K562 (cell line): Measurements from ENCODE around the gene TMEM63A. TPM values are rescaled to one million over a fixed set of nuclear protein-coding genes. Genes with fewer than 3 reads are reported as not detected.

Experiments used
- ARHGAP35 ChIP-seq: fragments of 450-650 bp; IDR thresholded peaks from 2 replicates; pipeline ENCODE4 v1.6.1; 2018; ENCODE audit not compliant: partially characterized antibody
- BCOR ChIP-seq: fragments of 450-650 bp; IDR thresholded peaks from 2 replicates; pipeline ENCODE4 v1.6.1; 2016
- CBFB ChIP-seq: sonication (generic); formaldehyde crosslinking; IDR thresholded peaks from 2 replicates; pipeline ENCODE4 v1.4.0; 2020; ENCODE audit warnings: mild to moderate bottlenecking, missing genetic modification reagents
- LEF1 ChIP-seq: fragments of 450-650 bp; IDR thresholded peaks from 2 replicates; pipeline ENCODE4 v1.6.1; 2016; ENCODE audit warnings: mild to moderate bottlenecking
- MXI1 ChIP-seq: IDR thresholded peaks from 2 replicates; pipeline ENCODE4 v1.6.1; 2011; ENCODE audit warnings: low read depth, mild to moderate bottlenecking, improper control_type of control experiment, low read length
- POLR2AphosphoS2 ChIP-seq: IDR thresholded peaks from 2 replicates; pipeline ENCODE4 v1.6.1; 2012; ENCODE audit warnings: low read length, improper control_type of control experiment
- TAF15 ChIP-seq: fragments of 200-400 bp; formaldehyde crosslinking; IDR thresholded peaks from 2 replicates; pipeline ENCODE4 v1.6.1; 2017; ENCODE audit warnings: mild to moderate bottlenecking, low read depth, low read length, moderate library complexity
- TCF7L2 ChIP-seq: fragments of 150-350 bp; IDR thresholded peaks from 2 replicates; pipeline ENCODE4 v1.6.1; 2016; ENCODE audit warnings: low read depth, mild to moderate bottlenecking, low read length, moderate library complexity
- U2AF1 ChIP-seq: fragments of 200-400 bp; formaldehyde crosslinking; optimal IDR thresholded peaks from 2 replicates; pipeline ENCODE3; 2017; ENCODE audit warnings: mild to moderate bottlenecking, low read depth, low read length, moderate library complexity
- WHSC1 ChIP-seq: IDR thresholded peaks from one replicate; pipeline ENCODE4 v1.6.1; 2012; ENCODE audit warnings: low read length, control low read depth, inconsistent platforms
- ZEB2 ChIP-seq: fragments of 450-650 bp; IDR thresholded peaks from 2 replicates; pipeline ENCODE4 v1.6.1; 2016
- ZNF407 ChIP-seq: fragments of 450-650 bp; IDR thresholded peaks from 2 replicates; pipeline ENCODE4 v1.6.1; 2016; ENCODE audit warnings: low read depth
- ZNF584 ChIP-seq: fragments of 200-800 bp; sonication (Bioruptor generic); IDR thresholded peaks from 2 replicates; pipeline ENCODE4 v1.6.1; 2016; ENCODE audit warnings: low read depth, mild to moderate bottlenecking, missing genetic modification characterization, missing compliant biosample characterization
- ZNF699 ChIP-seq: fragments of 250-450 bp; sonication (Bioruptor Pico); IDR thresholded peaks from 2 replicates; pipeline ENCODE4 v1.8.0; 2021; ENCODE audit warnings: mild to moderate bottlenecking, moderate library complexity; ENCODE audit not compliant: insufficient replicate concordance
- ZNF707 ChIP-seq: fragments of 250-450 bp; sonication (Bioruptor Pico); conservative IDR thresholded peaks from 2 replicates; pipeline ENCODE4 v1.8.0; 2022; ENCODE audit warnings: inconsistent platforms, mild to moderate bottlenecking, moderate library complexity
- polyA plus RNA-seq, 8 experiments: library from polyadenylated mRNA; depleted of rRNA in 4 of 8; stranded (reverse) in 5 of 8; unstranded in 3 of 8; fragments of >200 nt; fragmentation: Nextera tagmentation in 2 of 8; fragmentation: Illumina TruSeq in 1 of 8; extraction: Ambion mirVana in 2 of 8; extraction: Trizol in 1 of 8; gene quantifications; 2 replicates each; pipeline versions ENCODE4 v1.2.1 to v1.2.3, GENCODE V29; 2011 to 2014; ENCODE audit warnings: inconsistent platforms in 1 of 8, missing spikeins in 1 of 8
- total RNA-seq, 7 experiments: library from RNA; depleted of rRNA in 6 of 7; stranded (reverse); fragments of >200 nt in 6 of 7; fragmentation: Illumina TruSeq in 2 of 7; extraction: Trizol in 2 of 7; gene quantifications; 2 replicates each; pipeline versions ENCODE4 v1.2.1 to v1.2.3, GENCODE V29; 2011 to 2021; ENCODE audit warnings: low replicate concordance in 1 of 7
- TF ChIP-seq, protein P1 (sequence below): IDR thresholded peaks from 2 replicates; pipeline ENCODE4 v1.6.1; 2014; ENCODE audit warnings: antibody characterized with exemption
- TF ChIP-seq, protein P2 (sequence below): fragments of 450-650 bp; formaldehyde crosslinking; IDR thresholded peaks from 2 replicates; pipeline ENCODE4 v1.4.0; 2020; ENCODE audit warnings: mild to moderate bottlenecking, moderate library complexity
- TF ChIP-seq, protein P3 (sequence below): IDR thresholded peaks from 2 replicates; pipeline ENCODE4 v1.6.1; 2016; ENCODE audit warnings: missing genetic modification characterization, missing compliant biosample characterization

TMEM63A gene
- total and polyA plus RNA-seq, 9 of the 15 experiments (the other 6 are each of a cell fraction or from before 2014, with no cell fraction given): 2.0 to 54.6 (median 17.5) TPM

DNA sequence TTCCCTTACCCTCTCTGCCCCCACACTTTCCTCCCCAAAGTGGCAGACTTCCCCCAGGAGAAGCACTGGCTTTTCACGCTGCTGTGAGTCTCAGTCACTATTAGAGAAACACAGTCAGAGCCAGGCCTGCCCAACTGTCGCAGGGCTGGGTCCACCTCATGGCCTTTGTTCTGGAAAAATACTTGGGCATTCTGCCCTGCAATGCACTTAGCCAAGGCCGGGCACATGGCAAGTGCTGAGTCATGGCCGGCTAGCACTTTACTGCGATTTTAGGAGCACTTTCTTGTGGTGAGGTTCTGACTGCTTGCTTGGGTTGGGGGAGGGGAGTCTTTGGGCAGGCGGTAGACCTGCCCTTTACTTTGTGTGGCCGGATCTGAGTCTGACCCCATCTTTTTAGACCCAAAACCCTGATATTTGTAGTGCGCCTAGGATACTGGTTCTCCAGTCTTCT lies 64.5 kb downstream of the TMEM63A start (continued):
- TF ChIP-seq ZNF407 (no peak), ZNF707 (CRISPR knock-in tag) (no peak), POLR2AphosphoS2 (no peak), U2AF1 (no peak), WHSC1 (no peak), TCF7L2 (0 out of 2 replicates have a peak, but pooled peaks have one; percentile 11), ZNF584 (CRISPR knock-in tag) (no peak; the same call in 1 of the 2 replicates), CBFB (CRISPR knock-in tag) (no peak), BCOR (no peak), ARHGAP35 (no peak), TAF15 (no peak), LEF1 (peak; percentile 58; the same call in 1 of the 2 replicates), ZNF699 (CRISPR knock-in tag) (no peak), ZEB2 (no peak), MXI1 (no peak)
- TF ChIP-seq, protein P1, sequence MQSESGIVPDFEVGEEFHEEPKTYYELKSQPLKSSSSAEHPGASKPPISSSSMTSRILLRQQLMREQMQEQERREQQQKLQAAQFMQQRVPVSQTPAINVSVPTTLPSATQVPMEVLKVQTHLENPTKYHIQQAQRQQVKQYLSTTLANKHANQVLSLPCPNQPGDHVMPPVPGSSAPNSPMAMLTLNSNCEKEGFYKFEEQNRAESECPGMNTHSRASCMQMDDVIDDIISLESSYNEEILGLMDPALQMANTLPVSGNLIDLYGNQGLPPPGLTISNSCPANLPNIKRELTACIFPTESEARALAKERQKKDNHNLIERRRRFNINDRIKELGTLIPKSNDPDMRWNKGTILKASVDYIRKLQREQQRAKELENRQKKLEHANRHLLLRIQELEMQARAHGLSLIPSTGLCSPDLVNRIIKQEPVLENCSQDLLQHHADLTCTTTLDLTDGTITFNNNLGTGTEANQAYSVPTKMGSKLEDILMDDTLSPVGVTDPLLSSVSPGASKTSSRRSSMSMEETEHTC: no peak
- TF ChIP-seq, protein P2, sequence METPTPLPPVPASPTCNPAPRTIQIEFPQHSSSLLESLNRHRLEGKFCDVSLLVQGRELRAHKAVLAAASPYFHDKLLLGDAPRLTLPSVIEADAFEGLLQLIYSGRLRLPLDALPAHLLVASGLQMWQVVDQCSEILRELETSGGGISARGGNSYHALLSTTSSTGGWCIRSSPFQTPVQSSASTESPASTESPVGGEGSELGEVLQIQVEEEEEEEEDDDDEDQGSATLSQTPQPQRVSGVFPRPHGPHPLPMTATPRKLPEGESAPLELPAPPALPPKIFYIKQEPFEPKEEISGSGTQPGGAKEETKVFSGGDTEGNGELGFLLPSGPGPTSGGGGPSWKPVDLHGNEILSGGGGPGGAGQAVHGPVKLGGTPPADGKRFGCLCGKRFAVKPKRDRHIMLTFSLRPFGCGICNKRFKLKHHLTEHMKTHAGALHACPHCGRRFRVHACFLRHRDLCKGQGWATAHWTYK: no peak
- TF ChIP-seq, protein P3, sequence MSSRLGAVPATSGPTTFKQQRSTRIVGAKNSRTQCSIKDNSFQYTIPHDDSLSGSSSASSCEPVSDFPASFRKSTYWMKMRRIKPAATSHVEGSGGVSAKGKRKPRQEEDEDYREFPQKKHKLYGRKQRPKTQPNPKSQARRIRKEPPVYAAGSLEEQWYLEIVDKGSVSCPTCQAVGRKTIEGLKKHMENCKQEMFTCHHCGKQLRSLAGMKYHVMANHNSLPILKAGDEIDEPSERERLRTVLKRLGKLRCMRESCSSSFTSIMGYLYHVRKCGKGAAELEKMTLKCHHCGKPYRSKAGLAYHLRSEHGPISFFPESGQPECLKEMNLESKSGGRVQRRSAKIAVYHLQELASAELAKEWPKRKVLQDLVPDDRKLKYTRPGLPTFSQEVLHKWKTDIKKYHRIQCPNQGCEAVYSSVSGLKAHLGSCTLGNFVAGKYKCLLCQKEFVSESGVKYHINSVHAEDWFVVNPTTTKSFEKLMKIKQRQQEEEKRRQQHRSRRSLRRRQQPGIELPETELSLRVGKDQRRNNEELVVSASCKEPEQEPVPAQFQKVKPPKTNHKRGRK (tag): no peak
